Activated CD8-positive, alpha-beta memory T cell treated with anti-CD3 and anti-CD28 coated beads, Interleukin-2, amount 50 U/mL, for 24 hours (primary cell): ENCODE data around the gene GSK3B.

Experiments
- DNase-seq: peaks from one replicate; pipeline ENCODE4 v3.0.0-alpha.2; 2020; ENCODE audit errors: extremely low read depth

Gene GSK3B

GRCh38 chr3:119880966-119881365 is 213.3 kb downstream of the GSK3B start:
- no peak for DNase-seq

GRCh38 chr3:119873646-119874045 is 220.6 kb downstream of the GSK3B start:
- no peak for DNase-seq

GRCh38 chr3:119872773-119873172 is 221.5 kb downstream of the GSK3B start:
- no peak for DNase-seq

- DNase-seq: no peak
Observed at GRCh38 chr3:119871571-119871970, 222.7 kb downstream of the GSK3B start.

GRCh38 chr3:119870512-119870911 is 223.7 kb downstream of the GSK3B start:
- no peak for DNase-seq

- no peak for DNase-seq
Observed at GRCh38 chr3:119864476-119864875, 229.8 kb downstream of the GSK3B start.

- no peak for DNase-seq
Observed at GRCh38 chr3:119862616-119863015, 231.6 kb downstream of the GSK3B start.

- DNase-seq: no peak
Observed at GRCh38 chr3:119861681-119862080, 232.6 kb downstream of the GSK3B start.

GRCh38 chr3:119859728-119860127 is 234.5 kb downstream of the GSK3B start:
- no peak for DNase-seq

- DNase-seq: no peak
Observed at GRCh38 chr3:119858957-119859356, 235.3 kb downstream of the GSK3B start.

- DNase-seq: no peak
Observed at GRCh38 chr3:119856695-119857094, 237.6 kb downstream of the GSK3B start.

- no peak for DNase-seq
Observed at GRCh38 chr3:119849126-119849525, 245.1 kb downstream of the GSK3B start.

GRCh38 chr3:119841808-119842471 is 252.3 kb downstream of the GSK3B start:
- no peak for DNase-seq

GRCh38 chr3:119835556-119835955 is 258.7 kb downstream of the GSK3B start:
- DNase-seq: no peak

GRCh38 chr3:119834754-119835370 is 259.4 kb downstream of the GSK3B start:
- DNase-seq: no peak

GRCh38 chr3:119831941-119832371 is 262.3 kb downstream of the GSK3B start:
- DNase-seq: no peak

GRCh38 chr3:119831022-119831421 is 263.2 kb downstream of the GSK3B start:
- no peak for DNase-seq

GRCh38 chr3:119829420-119829819 is 264.8 kb downstream of the GSK3B start:
- no peak for DNase-seq

GRCh38 chr3:119826711-119827608 is 267.3 kb downstream of the GSK3B start:
- DNase-seq: no peak

- no peak for DNase-seq
Observed at GRCh38 chr3:119825820-119826219, 268.4 kb downstream of the GSK3B start.

- no peak for DNase-seq
Observed at GRCh38 chr3:119819806-119820205, 274.4 kb downstream of the GSK3B start.

- no peak for DNase-seq
Observed at GRCh38 chr3:119818937-119819336, 275.3 kb downstream of the GSK3B start.
